ENCODE results near the gene RABL6. TPM values are rescaled to one million over a fixed set of nuclear protein-coding genes. Genes with fewer than 3 reads are reported as not detected.

The RABL6 gene
- total and polyA plus RNA-seq, 3 donors from 2014 or later = 69.1 to 103 (median 95.1) TPM

DNA sequence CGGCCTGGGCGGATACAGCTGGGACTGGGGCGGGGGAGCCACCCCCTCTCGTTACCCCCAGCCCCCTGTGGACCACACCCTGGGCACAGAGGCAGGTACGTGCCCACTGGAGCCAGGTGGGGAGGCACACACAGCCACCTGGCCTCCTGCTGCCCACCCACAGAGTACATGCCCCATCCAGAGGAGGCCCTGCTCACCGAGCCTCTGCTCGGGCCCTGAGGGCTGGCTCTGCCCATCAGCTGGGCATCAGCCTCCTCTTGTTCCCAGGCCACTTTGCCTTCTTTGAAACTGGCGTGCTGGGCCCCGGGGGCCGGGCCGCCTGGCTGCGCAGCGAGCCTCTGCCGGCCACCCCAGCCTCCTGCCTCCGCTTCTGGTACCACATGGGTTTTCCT, 50.7 kb downstream of the RABL6 start:
- 96% methylated on average over 15 of the region's 15 CpGs; no CpG with 5 or more reads in 1 of the 2 donors for WGBS, 2 donors
- Histone ChIP-seq H3K27me3 (no peaks in the 10 kb centered on the region), H3K36me3 (ENCODE audit: low read depth, missing control alignments) (no peaks in the 10 kb centered on the region), H3K9me3 (no peaks in the 10 kb centered on the region), H3K27ac (no peak overlapping the region), H3K4me1 (peaks cover 8% of the 10 kb centered on the region), H3K4me3 (no peak overlapping the region)
- TF ChIP-seq, protein P1, sequence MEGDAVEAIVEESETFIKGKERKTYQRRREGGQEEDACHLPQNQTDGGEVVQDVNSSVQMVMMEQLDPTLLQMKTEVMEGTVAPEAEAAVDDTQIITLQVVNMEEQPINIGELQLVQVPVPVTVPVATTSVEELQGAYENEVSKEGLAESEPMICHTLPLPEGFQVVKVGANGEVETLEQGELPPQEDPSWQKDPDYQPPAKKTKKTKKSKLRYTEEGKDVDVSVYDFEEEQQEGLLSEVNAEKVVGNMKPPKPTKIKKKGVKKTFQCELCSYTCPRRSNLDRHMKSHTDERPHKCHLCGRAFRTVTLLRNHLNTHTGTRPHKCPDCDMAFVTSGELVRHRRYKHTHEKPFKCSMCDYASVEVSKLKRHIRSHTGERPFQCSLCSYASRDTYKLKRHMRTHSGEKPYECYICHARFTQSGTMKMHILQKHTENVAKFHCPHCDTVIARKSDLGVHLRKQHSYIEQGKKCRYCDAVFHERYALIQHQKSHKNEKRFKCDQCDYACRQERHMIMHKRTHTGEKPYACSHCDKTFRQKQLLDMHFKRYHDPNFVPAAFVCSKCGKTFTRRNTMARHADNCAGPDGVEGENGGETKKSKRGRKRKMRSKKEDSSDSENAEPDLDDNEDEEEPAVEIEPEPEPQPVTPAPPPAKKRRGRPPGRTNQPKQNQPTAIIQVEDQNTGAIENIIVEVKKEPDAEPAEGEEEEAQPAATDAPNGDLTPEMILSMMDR (IDR thresholded peaks at IDR 0.05) = no peak
- TF ChIP-seq POLR2A (IDR thresholded peaks at IDR 0.05) = no peak
- intact Hi-C loops (cut with DNase I; ENCODE audit: low total_unique reads) = no loop called here
- no peak for DNase-seq

DNA sequence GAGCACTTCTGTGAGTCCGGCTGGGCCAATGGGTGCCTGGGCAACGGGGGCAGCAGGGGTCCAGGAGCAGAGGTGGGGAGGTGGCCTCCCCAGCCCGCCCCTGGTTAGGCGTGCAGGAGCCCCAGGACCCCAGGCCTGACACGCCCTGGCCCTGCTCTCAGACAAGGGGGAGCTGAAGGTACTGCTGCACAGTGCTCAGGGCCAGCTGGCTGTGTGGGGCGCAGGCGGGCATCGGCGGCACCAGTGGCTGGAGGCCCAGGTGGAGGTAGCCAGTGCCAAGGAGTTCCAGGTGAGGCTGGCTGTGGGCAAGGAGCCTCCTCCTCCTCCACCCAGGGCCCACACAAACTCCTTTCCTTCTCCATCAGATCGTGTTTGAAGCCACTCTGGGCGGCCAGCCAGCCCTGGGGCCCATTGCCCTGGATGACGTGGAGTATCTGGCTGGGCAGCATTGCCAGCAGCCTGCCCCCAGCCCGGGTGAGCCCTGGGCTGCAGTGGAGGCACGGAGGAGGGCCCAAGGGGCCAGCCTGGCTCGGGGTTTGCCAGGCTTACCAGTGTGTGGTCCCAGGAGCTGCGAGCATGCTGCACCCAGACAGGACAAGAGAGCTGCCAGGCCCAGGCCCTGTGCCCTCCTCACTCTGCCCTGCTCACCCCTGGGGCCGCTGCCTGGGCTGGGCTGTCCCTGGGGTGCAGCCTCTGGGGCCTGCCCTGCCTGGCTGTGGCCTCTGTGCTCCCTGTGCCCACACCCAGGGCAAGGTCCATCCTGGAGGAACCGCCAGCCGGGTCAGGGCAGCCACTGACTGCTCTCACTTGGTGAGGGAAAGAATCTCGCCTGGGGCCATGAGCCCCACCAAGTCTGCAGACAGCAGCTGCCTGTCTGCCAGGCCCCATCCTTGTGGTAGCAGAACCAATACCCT, 51.4 kb downstream of the RABL6 start:
- TF ChIP-seq POLR2A (IDR thresholded peaks at IDR 0.05) = no peak
- TF ChIP-seq, protein P1 (IDR thresholded peaks at IDR 0.05) = no peak
- Histone ChIP-seq H3K36me3 (ENCODE audit: low read depth, missing control alignments) (no peaks in the 10 kb centered on the region), H3K27me3 (no peaks in the 10 kb centered on the region), H3K4me3 (no peak overlapping the region), H3K9me3 (no peaks in the 10 kb centered on the region), H3K4me1 (peaks cover 8% of the 10 kb centered on the region), H3K27ac (no peak overlapping the region)
- WGBS, 2 donors = 69 to 72% methylated on average over 8 to 19 of the region's 20 CpGs
- intact Hi-C loops (cut with DNase I; ENCODE audit: low total_unique reads) = no loop called here
- peak; percentile 82 for DNase-seq

DNA sequence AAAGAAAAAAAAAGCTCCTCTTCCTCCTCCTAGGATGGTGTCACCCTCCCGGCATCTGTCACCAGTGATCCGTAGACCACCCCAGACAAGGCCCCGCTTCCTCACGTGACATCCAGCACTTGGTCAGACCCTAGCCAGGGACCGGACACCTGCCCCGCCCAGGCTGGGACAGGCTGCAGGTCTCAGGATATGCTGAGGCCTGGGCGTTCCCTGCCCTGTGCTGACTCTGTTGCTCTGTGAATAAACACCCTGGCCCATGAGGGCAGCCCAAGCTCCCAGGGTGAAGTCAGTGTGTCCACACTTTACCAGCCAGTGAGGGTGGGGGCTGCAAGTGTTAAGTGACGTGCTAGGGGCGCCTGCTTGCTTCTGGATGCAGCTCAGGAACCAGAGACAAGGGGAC, 52.8 kb downstream of the RABL6 start:
- Histone ChIP-seq H3K36me3 (ENCODE audit: low read depth, missing control alignments) (no peaks in the 10 kb centered on the region), H3K27ac (no peak overlapping the region), H3K4me1 (peaks cover 14% of the 10 kb centered on the region), H3K9me3 (no peaks in the 10 kb centered on the region), H3K4me3 (no peak overlapping the region), H3K27me3 (no peaks in the 10 kb centered on the region)
- intact Hi-C loops (cut with DNase I; ENCODE audit: low total_unique reads) = no loop called here
- no peak for DNase-seq
- WGBS, 2 donors = 89 to 94% methylated on average over 7 to 9 of the region's 9 CpGs
- no peak for TF ChIP-seq POLR2A (IDR thresholded peaks at IDR 0.05)

DNA sequence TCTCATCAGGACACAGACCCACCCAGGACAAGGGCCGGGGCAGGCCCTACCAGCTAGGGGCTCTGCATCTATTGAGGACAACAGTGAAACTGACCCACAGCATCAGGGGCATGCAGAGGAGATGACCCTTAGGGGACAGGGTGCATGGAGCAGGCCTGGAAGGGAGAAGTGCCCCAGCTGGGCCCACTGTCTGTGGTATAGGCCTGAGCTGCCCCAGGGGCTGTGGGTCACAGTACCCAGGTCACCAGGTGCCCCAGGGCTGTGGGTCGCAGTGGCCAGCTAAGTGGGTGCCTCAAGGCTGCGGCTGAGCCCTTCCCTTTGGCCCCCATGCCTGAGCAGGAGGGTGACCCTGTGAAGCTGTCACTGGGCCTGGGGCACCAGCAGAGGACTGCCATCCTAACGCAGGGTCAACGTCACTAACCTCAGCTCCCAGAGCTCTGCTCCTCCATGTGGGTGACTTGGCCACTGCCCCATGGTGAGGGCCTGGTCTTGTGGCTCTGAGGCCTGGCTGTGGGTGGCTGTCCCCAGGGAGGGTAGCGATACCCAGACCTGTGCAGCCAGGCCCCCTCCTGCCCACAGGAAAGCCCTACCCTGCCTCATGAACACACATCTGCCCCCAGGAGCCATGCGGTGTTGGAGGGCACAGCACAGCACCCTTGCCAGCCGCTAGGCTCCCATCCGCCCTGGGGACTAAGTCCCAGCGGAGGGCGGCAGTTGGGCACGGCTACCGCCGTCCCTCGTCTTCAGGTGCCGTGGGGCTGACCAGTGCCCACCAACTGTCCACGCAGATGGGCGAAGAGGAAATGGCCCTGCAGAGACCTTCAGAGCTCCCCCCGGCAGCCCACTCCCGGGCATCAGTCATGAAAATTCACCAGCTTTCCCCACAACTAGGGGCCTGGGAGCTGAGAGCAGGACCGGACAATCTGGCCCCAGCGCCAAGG, 53.5 kb downstream of the RABL6 start:
- DNase-seq = no peak
- Histone ChIP-seq H3K27me3 (no peaks in the 10 kb centered on the region), H3K4me1 (peaks cover 15% of the 10 kb centered on the region), H3K27ac (no peak overlapping the region), H3K9me3 (no peaks in the 10 kb centered on the region), H3K36me3 (ENCODE audit: low read depth, missing control alignments) (no peaks in the 10 kb centered on the region), H3K4me3 (no peak overlapping the region)
- TF ChIP-seq POLR2A (IDR thresholded peaks at IDR 0.05) = no peak
- TF ChIP-seq, protein P1 (IDR thresholded peaks at IDR 0.05) = no peak
- intact Hi-C loops (cut with DNase I; ENCODE audit: low total_unique reads) = no loop called here
- 93% methylated on average over 3 to 22 of the region's 22 CpGs for WGBS, 2 donors

DNA sequence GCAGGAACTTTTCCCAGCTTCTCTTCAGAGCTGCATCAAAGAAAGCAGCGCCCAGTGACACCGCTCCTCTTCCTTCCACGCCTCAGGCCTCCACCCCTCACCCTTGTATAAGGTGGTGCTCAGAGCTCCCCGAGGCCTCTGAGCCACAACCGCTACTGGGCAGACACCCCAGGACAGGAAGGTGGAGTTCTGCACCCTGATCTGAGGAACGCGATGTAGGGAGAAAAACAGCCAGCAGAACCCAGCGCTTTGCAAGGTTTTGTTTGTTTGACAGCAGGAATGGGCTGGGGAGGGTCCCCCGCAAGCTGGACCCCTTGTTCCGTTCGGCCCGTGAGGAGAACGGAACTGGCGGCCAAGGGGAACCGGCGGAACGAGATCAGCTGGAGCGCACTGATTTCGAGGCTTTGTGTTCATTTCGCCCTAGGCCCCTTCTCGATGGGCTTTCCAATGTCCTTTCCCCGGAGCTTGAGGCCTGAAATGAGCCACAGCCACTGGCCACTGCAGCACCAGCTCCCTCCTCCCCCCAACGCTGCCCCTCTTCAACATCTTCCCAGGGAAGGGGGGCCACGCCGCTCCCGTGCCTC, 54.2 kb downstream of the RABL6 start:
- peaks cover 18% of the 10 kb centered on the region for H3K4me1 ChIP-seq
- no peak for DNase-seq

More for the DNA sequence above, 54.2 kb downstream of the RABL6 start:
- H3K4me3 ChIP-seq = no peak overlapping the region
- H3K36me3 ChIP-seq (ENCODE audit: low read depth, missing control alignments) = no peaks in the 10 kb centered on the region
- H3K9me3 ChIP-seq = no peaks in the 10 kb centered on the region
- no peak overlapping the region for H3K27ac ChIP-seq
- WGBS, 2 donors = 88% methylated on average over 24 to 26 of the region's 26 CpGs
- TF ChIP-seq, protein P1 (IDR thresholded peaks at IDR 0.05) = no peak
- TF ChIP-seq POLR2A (IDR thresholded peaks at IDR 0.05) = no peak
- H3K27me3 ChIP-seq = no peaks in the 10 kb centered on the region
- intact Hi-C loops (cut with DNase I; ENCODE audit: low total_unique reads) = no loop called here
